ENCODE measurements around the gene WDR38.

DNA sequence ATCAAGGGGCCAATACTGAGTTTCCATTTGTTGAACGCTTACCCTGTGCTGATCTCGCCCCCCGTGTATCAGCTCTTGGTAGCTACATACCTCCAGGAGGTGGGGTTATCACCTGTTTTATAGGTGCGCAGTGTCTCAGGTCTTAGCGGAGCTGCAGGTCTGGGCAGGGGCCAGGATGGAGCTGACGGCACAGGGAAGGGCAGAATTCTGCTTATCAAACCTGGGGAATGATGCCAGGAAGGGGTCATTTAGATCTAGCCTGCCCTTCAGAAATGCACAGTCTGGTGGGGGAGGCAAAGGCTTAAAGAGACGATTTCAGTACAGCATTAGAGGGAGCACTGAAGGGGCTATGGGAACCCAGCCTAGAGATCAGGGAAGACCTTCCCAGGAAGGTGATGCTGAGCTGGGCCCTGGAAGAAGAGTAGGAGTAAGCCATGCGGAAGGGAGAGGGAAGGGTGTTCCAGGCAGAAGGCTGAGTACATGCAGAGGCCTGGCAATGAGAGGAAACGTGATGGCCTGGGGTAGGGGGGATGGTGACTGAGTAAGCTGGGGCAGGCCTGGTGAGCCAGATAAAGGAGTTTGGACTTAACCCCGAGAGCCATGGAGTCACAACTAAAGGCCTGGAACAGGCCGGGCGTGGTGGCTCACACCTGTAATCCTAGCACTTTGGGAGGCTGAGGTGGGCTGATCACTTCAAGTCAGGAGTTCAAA, 44.9 kb upstream of the WDR38 start:
- TF ChIP-seq CTCF (conservative IDR thresholded peaks at IDR 0.05; ENCODE audit: low read depth, low read length) (no peak), RFX5 (IDR thresholded peaks at IDR 0.05; ENCODE audit: low read depth, low read length) (no peak), MXI1 (IDR thresholded peaks at IDR 0.05; ENCODE audit: borderline replicate concordance, low read depth, low read length) (no peak), RCOR1 (IDR thresholded peaks at IDR 0.05; ENCODE audit: insufficient replicate concordance, low read length) (no peak), RAD21 (IDR thresholded peaks at IDR 0.05; ENCODE audit: low read length) (no peak), POLR2A (IDR thresholded peaks at IDR 0.05; ENCODE audit: low read depth, low read length) (no peak), ELK1 (IDR thresholded peaks at IDR 0.05; ENCODE audit: borderline replicate concordance, low read depth, low read length) (no peak), MAZ (IDR thresholded peaks at IDR 0.05; ENCODE audit: borderline replicate concordance, low read depth, low read length) (no peak), SMC3 (IDR thresholded peaks at IDR 0.05; ENCODE audit: low read depth, low read length) (no peak), NFE2L2 (IDR thresholded peaks at IDR 0.05; ENCODE audit: low read depth, low read length) (no peak), BHLHE40 (IDR thresholded peaks at IDR 0.05; ENCODE audit: low read depth, low read length) (no peak), CHD1 (IDR thresholded peaks at IDR 0.05; ENCODE audit: low read depth, low read length) (no peak)
- TF ChIP-seq, protein P1, sequence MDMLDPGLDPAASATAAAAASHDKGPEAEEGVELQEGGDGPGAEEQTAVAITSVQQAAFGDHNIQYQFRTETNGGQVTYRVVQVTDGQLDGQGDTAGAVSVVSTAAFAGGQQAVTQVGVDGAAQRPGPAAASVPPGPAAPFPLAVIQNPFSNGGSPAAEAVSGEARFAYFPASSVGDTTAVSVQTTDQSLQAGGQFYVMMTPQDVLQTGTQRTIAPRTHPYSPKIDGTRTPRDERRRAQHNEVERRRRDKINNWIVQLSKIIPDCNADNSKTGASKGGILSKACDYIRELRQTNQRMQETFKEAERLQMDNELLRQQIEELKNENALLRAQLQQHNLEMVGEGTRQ (IDR thresholded peaks at IDR 0.05; ENCODE audit: low read depth, low read length) = no peak

Data from IMR-90 (cell line).